B cell (primary cell): ENCODE results near the gene EHF. TPM values are rescaled to one million over a fixed set of nuclear protein-coding genes. Genes with fewer than 3 reads are reported as not detected.

ENCODE experiments used
- ATAC-seq: fragments of 200-7000 bp; cut with Tn5 transposase; one replicate; pipeline ENCODE4 v1.10.0; 2021; ENCODE audit warnings: low read depth, mild to moderate bottlenecking, moderate number of reproducible peaks, moderate library complexity
- CTCF ChIA-PET: fragments of 350-600 bp; sonication (Branson Sonifier 250); formaldehyde crosslinking; loops from one replicate; lab custom pipeline; 2021; ENCODE audit warnings: antibody characterized with exemption, inconsistent platforms; lab: Charles Lee
- POLR2A ChIA-PET: fragments of 350-600 bp; sonication (Branson Sonifier 250); formaldehyde crosslinking; loops from one replicate; lab custom pipeline; 2021; ENCODE audit warnings: antibody characterized with exemption; lab: Charles Lee
- DNase-seq: peaks from one replicate; pipeline ENCODE4 v3.0.0; 2013
- H2AFZ ChIP-seq: 2 replicates; pipeline ENCODE4 v1.6.1; 2012; ENCODE audit warnings: mild to moderate bottlenecking, low read depth, low read length; ENCODE audit not compliant: insufficient read depth, poor library complexity, severe bottlenecking
- H3K27ac ChIP-seq, 2 donors: 1 replicate in 1 of 2; 2 replicates in 1 of 2; pipeline ENCODE4 v1.5.1; 2012 to 2013; ENCODE audit warnings: low read length in 2 of 2, mild to moderate bottlenecking in 2 of 2, moderate library complexity in 1 of 2
- H3K27me3 ChIP-seq, 4 experiments: fragments of 200-600 bp in 1 of 4; sonication (generic) in 1 of 4; replicated peaks in 1 of 4; 1 replicate in 2 of 4; 2 replicates in 2 of 4; pipeline versions ENCODE4 v1.6.1 to v1.7.0; 2013 to 2016; ENCODE audit warnings: low read length in 3 of 4, mild to moderate bottlenecking in 2 of 4, mixed read lengths in 1 of 4, moderate library complexity in 1 of 4; ENCODE audit not compliant: insufficient read depth in 4 of 4, control insufficient read depth in 3 of 4; ENCODE audit errors: control extremely low read depth in 1 of 4
- H3K36me3 ChIP-seq, 2 experiments: replicated peaks in 1 of 2; 1 replicate in 1 of 2; 2 replicates in 1 of 2; pipeline versions ENCODE4 v1.6.1 to v1.7.1; 2013; ENCODE audit warnings: low read length in 1 of 2; ENCODE audit not compliant: insufficient read depth in 2 of 2, control insufficient read depth in 1 of 2; ENCODE audit errors: control extremely low read depth in 1 of 2, extremely low read depth in 1 of 2
- H3K4me1 ChIP-seq, 2 donors: fragments of 200-600 bp in 1 of 2; sonication (generic) in 1 of 2; 1 replicate in 1 of 2; 2 replicates in 1 of 2; pipeline versions ENCODE4 v1.5.1 to v1.6.1; 2013 to 2017; ENCODE audit warnings: low read length in 2 of 2; ENCODE audit not compliant: control insufficient read depth in 2 of 2, insufficient read depth in 2 of 2
- H3K4me2 ChIP-seq: replicated peaks from 2 replicates; pipeline ENCODE3; 2012; ENCODE audit warnings: mild to moderate bottlenecking, low read depth, low read length; ENCODE audit not compliant: poor library complexity, severe bottlenecking
- H3K4me3 ChIP-seq, 5 experiments: fragments of 200-600 bp in 1 of 5; sonication (generic) in 1 of 5; 1 replicate in 3 of 5; 2 replicates in 2 of 5; pipeline versions ENCODE4 v1.5.1 to v1.7.0; 2011 to 2016; ENCODE audit warnings: low read length in 4 of 5, mild to moderate bottlenecking in 4 of 5, low read depth in 2 of 5, control low read depth in 1 of 5, moderate library complexity in 1 of 5; ENCODE audit not compliant: insufficient read depth in 1 of 5; ENCODE audit errors: control extremely low read depth in 1 of 5, extremely low read depth in 1 of 5
- H3K79me2 ChIP-seq: fragments of 200-600 bp; sonication (generic); one replicate; pipeline ENCODE4 v1.6.0; 2016; ENCODE audit warnings: low read length; ENCODE audit not compliant: control insufficient read depth, insufficient read depth
- H3K9ac ChIP-seq: fragments of 200-600 bp; sonication (generic); 2 replicates; pipeline ENCODE4 v1.6.1; 2017; ENCODE audit warnings: mild to moderate bottlenecking, low read length, moderate library complexity
- H3K9me3 ChIP-seq, 3 donors: one replicate each; pipeline versions ENCODE4 v1.6.1 to v1.7.1; 2013; ENCODE audit warnings: low read length in 2 of 3; ENCODE audit not compliant: control insufficient read depth in 2 of 3, insufficient read depth in 1 of 3; ENCODE audit errors: control extremely low read depth in 1 of 3
- H4K20me1 ChIP-seq: 2 replicates; pipeline ENCODE4 v1.6.0; 2012; ENCODE audit warnings: mild to moderate bottlenecking, low read length; ENCODE audit not compliant: insufficient read depth, control insufficient read depth, poor library complexity, severe bottlenecking
- H3K27ac Mint-ChIP-seq: one replicate; pipeline ENCODE4 v1.8.0; 2021; ENCODE audit warnings: mixed read lengths
- H3K27me3 Mint-ChIP-seq: one replicate; pipeline ENCODE4 v1.8.0; 2021; ENCODE audit warnings: mixed read lengths
- H3K4me1 Mint-ChIP-seq: one replicate; pipeline ENCODE4 v1.8.0; 2021; ENCODE audit warnings: mixed read lengths
- H3K4me3 Mint-ChIP-seq: one replicate; pipeline ENCODE4 v1.8.0; 2021; ENCODE audit warnings: mixed read lengths
- H3K9me3 Mint-ChIP-seq: one replicate; pipeline ENCODE4 v1.8.0; 2022; ENCODE audit warnings: mixed read lengths; ENCODE audit not compliant: insufficient read depth
- CTCF ChIP-seq: fragments of 200-600 bp; IDR thresholded peaks from one replicate; pipeline ENCODE4 v1.8.0; 2022; ENCODE audit warnings: antibody characterized with exemption, mild to moderate bottlenecking
- EZH2 ChIP-seq: IDR thresholded peaks from 2 replicates; pipeline ENCODE4 v1.6.1; 2012; ENCODE audit warnings: borderline replicate concordance, low read depth, mild to moderate bottlenecking, moderate library complexity, low read length; ENCODE audit not compliant: insufficient read depth, poor library complexity, severe bottlenecking
- WGBS: methylation state at CpG from one replicate; pipeline ENCODE4 v1.1.5; 2013; ENCODE audit warnings: missing lambda C conversion rate; ENCODE audit not compliant: insufficient coverage; 5-methylcytosine and 5-hydroxymethylcytosine counted together
- intact Hi-C: fragments of 100-400 bp; cut with micrococcal nuclease; formaldehyde crosslinking; loops from one replicate; pipeline ENCODE4 v1.10.0; 2022
- polyA plus RNA-seq: library from polyadenylated mRNA; depleted of rRNA; stranded (reverse); fragments of >200 nt; gene quantifications from 2 replicates; pipeline ENCODE4 v1.2.3, GENCODE V29; 2012
- total RNA-seq, 2 donors: library from RNA; stranded (reverse); fragments of 120-200 nt in 1 of 2; gene quantifications; 1 replicate in 1 of 2; 2 replicates in 1 of 2; pipeline versions ENCODE4 v1.2.3 to v1.2.4, GENCODE V29; 2013 to 2022

Gene EHF
- total and polyA plus RNA-seq, 2 donors (not counting 1 experiment from before 2014, with no cell fraction given): not detected

- ATAC-seq: no peak
- no peak overlapping the region for H2AFZ ChIP-seq
- H3K4me3 Mint-ChIP-seq: no peak overlapping the region
- peaks cover 0 to 4% (median 0%) of the 10 kb centered on the region in 3 donors for H3K9me3 ChIP-seq
- no peaks in the 10 kb centered on the region for H3K27me3 ChIP-seq
- no peak for DNase-seq
- intact Hi-C loops: no loop called here
- ChIA-PET POLR2A (no interaction called here), CTCF (no interaction called here)
- no peak for TF ChIP-seq EZH2
- TF ChIP-seq CTCF: no peak
- H3K4me1 ChIP-seq: peaks cover 3 to 9% of the 10 kb centered on the region in 2 donors
- H3K9me3 Mint-ChIP-seq: no peaks in the 10 kb centered on the region
- no peaks in the 10 kb centered on the region for H4K20me1 ChIP-seq
- no peak overlapping the region for H3K4me3 ChIP-seq
- no peak overlapping the region for H3K9ac ChIP-seq
- H3K27ac ChIP-seq: no peak overlapping the region
- peaks cover 15% of the 10 kb centered on the region for H3K4me1 Mint-ChIP-seq
- no CpG with 5 or more reads among the region's 1 CpG for WGBS
- H3K27ac Mint-ChIP-seq: no peak overlapping the region
- H3K4me2 ChIP-seq: no peak overlapping the region
- no peaks in the 10 kb centered on the region for H3K36me3 ChIP-seq
- H3K79me2 ChIP-seq: no peaks in the 10 kb centered on the region
- H3K27me3 Mint-ChIP-seq: peaks cover 3% of the 10 kb centered on the region
Observed at GRCh38 chr11:34671946-34672345, 51.1 kb downstream of the EHF start.

- intact Hi-C loops: no loop called here
- TF ChIP-seq EZH2 (no peak), CTCF (no peak)
- no peaks in the 10 kb centered on the region for H3K9me3 Mint-ChIP-seq
- Histone ChIP-seq H2AFZ (no peak overlapping the region), H3K27me3 (no peaks in the 10 kb centered on the region), H3K9ac (no peak overlapping the region), H3K4me1 (peaks cover 3 to 9% of the 10 kb centered on the region in 2 donors), H3K4me2 (no peak overlapping the region), H3K27ac (no peak overlapping the region), H3K36me3 (no peaks in the 10 kb centered on the region), H3K79me2 (no peaks in the 10 kb centered on the region), H4K20me1 (no peaks in the 10 kb centered on the region), H3K4me3 (no peak overlapping the region), H3K9me3 (no peaks in the 10 kb centered on the region)
- no peak overlapping the region for H3K27ac Mint-ChIP-seq
- CTCF ChIA-PET: no interaction called here
- no peak for ATAC-seq
- H3K4me3 Mint-ChIP-seq: no peak overlapping the region
- no CpG with 5 or more reads among the region's 1 CpG for WGBS
- POLR2A ChIA-PET: no interaction called here
- peaks cover 3% of the 10 kb centered on the region for H3K27me3 Mint-ChIP-seq
- peaks cover 15% of the 10 kb centered on the region for H3K4me1 Mint-ChIP-seq
- no peak for DNase-seq
Observed at GRCh38 chr11:34674038-34674437, 53.1 kb downstream of the EHF start.
